H1 (cell line): ENCODE results near the gene JOSD1. TPM values are rescaled to one million over a fixed set of nuclear protein-coding genes. Genes with fewer than 3 reads are reported as not detected.

Source experiments
- CTCF ChIA-PET: fragments of 300-600 bp; sonication (Branson Sonifier 250); formaldehyde crosslinking; loops from one replicate; lab custom pipeline; 2021; ENCODE audit not compliant: partially characterized antibody; lab: Charles Lee
- POLR2A ChIA-PET: fragments of 300-600 bp; sonication (Branson Sonifier 250); formaldehyde crosslinking; loops from one replicate; lab custom pipeline; 2021; ENCODE audit warnings: inconsistent platforms; ENCODE audit not compliant: partially characterized antibody; lab: Charles Lee
- DNase-seq, 2 experiments: peaks; one replicate each; pipeline versions ENCODE4 v3.0.0 to v3.0.0-alpha.2; 2010 to 2022; ENCODE audit warnings: low spot score in 2 of 2, low read depth in 1 of 2, mixed read lengths in 1 of 2
- FAIRE-seq: peaks from 2 replicates; lab custom pipeline; 2011; peaks lifted over from hg19 to GRCh38; lab: Jason Lieb, UNC
- H2AFZ ChIP-seq: 2 replicates; pipeline ENCODE4 v1.8.1; 2012; ENCODE audit warnings: low read length, inconsistent platforms
- H2AK5ac ChIP-seq: 2 replicates; pipeline ENCODE4 v1.6.1; 2013; ENCODE audit warnings: low read depth, low read length
- H2BK120ac ChIP-seq: replicated peaks from 2 replicates; pipeline ENCODE3; 2013; ENCODE audit warnings: low read depth, low read length, inconsistent platforms
- H2BK12ac ChIP-seq: 2 replicates; pipeline ENCODE4 v1.6.1; 2013; ENCODE audit warnings: low read depth, low read length
- H2BK15ac ChIP-seq: 2 replicates; pipeline ENCODE4 v1.6.1; 2013; ENCODE audit warnings: low read length
- H2BK20ac ChIP-seq: 2 replicates; pipeline ENCODE4 v1.6.1; 2013; ENCODE audit warnings: low read length
- H2BK5ac ChIP-seq: 2 replicates; pipeline ENCODE4 v1.6.1; 2013; ENCODE audit warnings: low read depth, low read length
- H3K14ac ChIP-seq: 2 replicates; pipeline ENCODE4 v1.6.1; 2013; ENCODE audit warnings: inconsistent platforms; ENCODE audit not compliant: insufficient read length
- H3K18ac ChIP-seq: 2 replicates; pipeline ENCODE4 v1.6.1; 2013; ENCODE audit warnings: low read length; ENCODE audit errors: extremely low read depth
- H3K23ac ChIP-seq: 2 replicates; pipeline ENCODE4 v1.6.1; 2013; ENCODE audit warnings: inconsistent platforms; ENCODE audit not compliant: insufficient read length
- H3K23me2 ChIP-seq: 2 replicates; pipeline ENCODE4 v1.6.1; 2013; ENCODE audit warnings: low read depth, low read length
- H3K27ac ChIP-seq: 2 replicates; pipeline ENCODE4 v1.6.1; 2011; ENCODE audit warnings: low read depth, low read length, inconsistent platforms
- H3K27me3 ChIP-seq, 4 experiments: replicated peaks in 1 of 4; 1 replicate in 1 of 4; 2 replicates in 3 of 4; pipeline versions ENCODE4 v1.6.1 to v1.8.1; 2011 to 2013; ENCODE audit warnings: low read length in 3 of 4, mild to moderate bottlenecking in 3 of 4, inconsistent platforms in 2 of 4, mixed read lengths in 2 of 4, moderate library complexity in 1 of 4; ENCODE audit not compliant: control insufficient read depth in 3 of 4, insufficient read depth in 3 of 4; ENCODE audit errors: extremely low read depth in 1 of 4
- H3K36me3 ChIP-seq, 4 experiments: 2 replicates each; pipeline versions ENCODE4 v1.6.1 to v1.8.1; 2011 to 2013; ENCODE audit warnings: mild to moderate bottlenecking in 4 of 4, low read length in 3 of 4, moderate library complexity in 2 of 4, control low read depth in 1 of 4, inconsistent platforms in 1 of 4; ENCODE audit not compliant: insufficient read depth in 4 of 4, control insufficient read depth in 2 of 4
- H3K4ac ChIP-seq: replicated peaks from 2 replicates; pipeline ENCODE3; 2013; ENCODE audit warnings: low read length, low read depth, mixed read lengths, inconsistent platforms; ENCODE audit not compliant: insufficient read length
- H3K4me1 ChIP-seq, 4 experiments: replicated peaks in 1 of 4; 1 replicate in 1 of 4; 2 replicates in 3 of 4; pipeline versions ENCODE4 v1.6.1 to v1.8.1; 2011 to 2013; ENCODE audit warnings: low read length in 3 of 4, inconsistent platforms in 2 of 4, mixed read lengths in 1 of 4; ENCODE audit not compliant: insufficient read depth in 4 of 4, control insufficient read depth in 3 of 4
- H3K4me2 ChIP-seq, 2 experiments: 2 replicates each; pipeline versions ENCODE4 v1.6.1 to v1.8.1; 2011 to 2013; ENCODE audit warnings: low read depth in 2 of 2, low read length in 2 of 2, control low read depth in 1 of 2, inconsistent platforms in 1 of 2, mild to moderate bottlenecking in 1 of 2; ENCODE audit not compliant: insufficient read depth in 1 of 2
- H3K4me3 ChIP-seq, 4 experiments: fragments of 200-600, 300-600 bp in 1 of 4; sonication (generic), shearing (Covaris generic), sonication (Bioruptor Twin) in 1 of 4; 2 replicates each; pipeline versions ENCODE4 v1.5.1 to v1.8.1; 2011 to 2016; ENCODE audit warnings: low read length in 4 of 4, low read depth in 3 of 4, control low read depth in 2 of 4, inconsistent platforms in 2 of 4, mild to moderate bottlenecking in 2 of 4, mixed read lengths in 1 of 4, moderate library complexity in 1 of 4; ENCODE audit not compliant: insufficient read depth in 2 of 4; ENCODE audit errors: extremely low read depth in 1 of 4
- H3K56ac ChIP-seq: replicated peaks from 2 replicates; pipeline ENCODE3; 2013; ENCODE audit warnings: low read depth, mild to moderate bottlenecking, mixed read lengths, low read length, inconsistent platforms; ENCODE audit not compliant: insufficient read length
- H3K79me1 ChIP-seq: 2 replicates; pipeline ENCODE4 v1.6.1; 2013; ENCODE audit warnings: low read depth, low read length, control low read depth
- H3K79me2 ChIP-seq, 2 experiments: 2 replicates each; pipeline versions ENCODE4 v1.6.1 to v1.8.1; 2012 to 2013; ENCODE audit warnings: low read length in 2 of 2, mild to moderate bottlenecking in 2 of 2, inconsistent platforms in 1 of 2; ENCODE audit not compliant: insufficient read depth in 2 of 2, control insufficient read depth in 1 of 2
- H3K9ac ChIP-seq, 4 experiments: replicated peaks in 1 of 4; 1 replicate in 1 of 4; 2 replicates in 3 of 4; pipeline versions ENCODE4 v1.6.1 to v1.8.1; 2011 to 2013; ENCODE audit warnings: low read depth in 3 of 4, low read length in 3 of 4, control low read depth in 2 of 4, mild to moderate bottlenecking in 2 of 4, moderate library complexity in 2 of 4, inconsistent platforms in 1 of 4; ENCODE audit errors: extremely low read depth in 1 of 4
- H3K9me3 ChIP-seq, 2 experiments: 2 replicates each; pipeline versions ENCODE4 v1.6.1 to v1.8.1; 2012 to 2013; ENCODE audit warnings: mild to moderate bottlenecking in 2 of 2, moderate library complexity in 2 of 2, control low read depth in 1 of 2, inconsistent platforms in 1 of 2, low read depth in 1 of 2, low read length in 1 of 2, mixed read lengths in 1 of 2; ENCODE audit not compliant: insufficient read depth in 2 of 2
- H4K20me1 ChIP-seq, 2 experiments: replicated peaks in 1 of 2; 2 replicates each; pipeline versions ENCODE3 to v1.8.1; 2011 to 2013; ENCODE audit warnings: inconsistent platforms in 2 of 2, low read length in 2 of 2, mild to moderate bottlenecking in 1 of 2; ENCODE audit not compliant: insufficient read depth in 2 of 2, control insufficient read depth in 1 of 2
- H4K5ac ChIP-seq: 2 replicates; pipeline ENCODE4 v1.6.1; 2013; ENCODE audit warnings: low read length, low read depth, mixed read lengths, inconsistent platforms; ENCODE audit not compliant: insufficient read length
- H4K8ac ChIP-seq: 2 replicates; pipeline ENCODE4 v1.8.0; 2013; ENCODE audit warnings: mild to moderate bottlenecking, moderate library complexity, low read length, inconsistent platforms; ENCODE audit not compliant: insufficient read depth; ENCODE audit errors: extremely low read depth
- H4K91ac ChIP-seq: replicated peaks from 2 replicates; pipeline ENCODE3; 2013; ENCODE audit warnings: low read length, mixed read lengths, inconsistent platforms; ENCODE audit not compliant: insufficient read length
- BACH1 ChIP-seq: IDR thresholded peaks from 2 replicates; pipeline ENCODE4 v1.6.1; 2012; ENCODE audit warnings: low read length, improper control_type of control experiment
- CBX5 ChIP-seq: fragments of 300-800, 300-1000 bp; sonication (generic); IDR thresholded peaks from 2 replicates; pipeline ENCODE4 v1.7.1; 2016; ENCODE audit warnings: antibody characterized with exemption, low read length, low read depth
- CHD1 ChIP-seq: IDR thresholded peaks from 2 replicates; pipeline ENCODE4 v1.6.1; 2012; ENCODE audit warnings: low read depth, low read length, improper control_type of control experiment
- EP300 ChIP-seq, 2 experiments: IDR thresholded peaks; 1 replicate in 1 of 2; 2 replicates in 1 of 2; pipeline ENCODE4 v1.6.1; 2011 to 2012; ENCODE audit warnings: low read depth in 2 of 2, low read length in 2 of 2, mild to moderate bottlenecking in 2 of 2, borderline replicate concordance in 1 of 2, inconsistent platforms in 1 of 2, moderate library complexity in 1 of 2
- KDM4A ChIP-seq: IDR thresholded peaks from one replicate; pipeline ENCODE4 v1.7.1; 2012; ENCODE audit warnings: low read depth, mild to moderate bottlenecking, moderate library complexity, low read length, inconsistent platforms; ENCODE audit not compliant: severe bottlenecking
- KDM5A ChIP-seq: fragments of 200-600 bp; IDR thresholded peaks from 2 replicates; pipeline ENCODE4 v1.7.1; 2012; ENCODE audit warnings: mild to moderate bottlenecking, low read length, inconsistent platforms, mixed read lengths
- POLR2A ChIP-seq, 2 experiments: IDR thresholded peaks; 1 replicate in 1 of 2; 2 replicates in 1 of 2; pipeline ENCODE4 v1.6.1; 2011; ENCODE audit warnings: low read depth in 2 of 2, low read length in 2 of 2, mild to moderate bottlenecking in 2 of 2; ENCODE audit errors: control extremely low read depth in 1 of 2
- RFX5 ChIP-seq: IDR thresholded peaks from 2 replicates; pipeline ENCODE4 v1.6.1; 2011; ENCODE audit warnings: low read depth, low read length, improper control_type of control experiment, borderline replicate concordance
- TAF7 ChIP-seq: optimal IDR thresholded peaks from 2 replicates; pipeline ENCODE3; 2011; ENCODE audit warnings: low read depth, mild to moderate bottlenecking, inconsistent platforms, low read length, moderate library complexity, borderline replicate concordance
- TCF12 ChIP-seq: IDR thresholded peaks from 2 replicates; pipeline ENCODE4 v1.6.1; 2011; ENCODE audit warnings: low read depth, mild to moderate bottlenecking, low read length
- ZNF274 ChIP-seq: IDR thresholded peaks from 2 replicates; pipeline ENCODE4 v1.7.0; 2012; ENCODE audit warnings: low read length, borderline replicate concordance; ENCODE audit errors: extremely low read depth
- WGBS, 2 experiments: shearing (Covaris generic) in 1 of 2; methylation state at CpG; one replicate each; pipeline versions ENCODE4 v1.1.6 to v1.1.7; 2013 to 2015; ENCODE audit warnings: low lambda C conversion rate in 2 of 2, mixed read lengths in 2 of 2, inconsistent platforms in 1 of 2, low coverage in 1 of 2, missing lambda C conversion rate in 1 of 2; ENCODE audit not compliant: insufficient replicate concordance in 2 of 2, insufficient coverage in 1 of 2, insufficient read length in 1 of 2; ENCODE audit errors: extremely low coverage in 1 of 2, missing lambda C conversion rate in 1 of 2; 5-methylcytosine and 5-hydroxymethylcytosine counted together
- polyA plus RNA-seq, 7 experiments: library from polyadenylated mRNA; depleted of rRNA in 3 of 7; stranded (reverse) in 5 of 7; unstranded in 2 of 7; fragments of >200 nt in 5 of 7; fragments of 200-250 nt in 2 of 7; gene quantifications; 1 replicate in 5 of 7; 2 replicates in 1 of 7; 4 replicates in 1 of 7; pipeline versions ENCODE4 v1.2.1 to v1.2.3, GENCODE V29; 2011 to 2013; ENCODE audit warnings: missing spikeins in 2 of 7, mixed read lengths in 2 of 7
- total RNA-seq: library from RNA; stranded (reverse); fragmentation: NEBNext Ultra II Directional; extraction: Animal tissue kit (Norgen Biotek cat#: 25700); gene quantifications from 2 replicates; pipeline ENCODE4 v1.2.1, GENCODE V29; 2021

The JOSD1 gene
- total and polyA plus RNA-seq, 2 of the 8 experiments (the other 6 are each of a cell fraction or from before 2014, with no cell fraction given) = 18.4 to 20.2 TPM

GRCh38 chr22:38685761-38686160 is 15.0 kb downstream of the JOSD1 start:
- WGBS, 2 experiments = 100% methylated on average over 1 of the region's 1 CpG; no CpG with 5 or more reads in 1 of the 2 experiments
- Histone ChIP-seq H2AFZ (no peak overlapping the region), H3K9me3 (peaks cover 5 to 8% of the 10 kb centered on the region in 2 experiments; a peak in 3 of 4 replicates), H3K79me2 (peaks cover 7 to 12% of the 10 kb centered on the region in 2 experiments; a peak in 3 of 4 replicates), H2BK15ac (no peak overlapping the region), H2BK12ac (no peak overlapping the region), H2AK5ac (no peak overlapping the region), H3K79me1 (peaks cover 4% of the 10 kb centered on the region; the same call in 1 of the 2 replicates), H3K4me3 (no peak overlapping the region)
- POLR2A ChIA-PET = interaction anchor here (1.1 to 8.6 kb wide), 3 partner anchors 12 to 20 kb away, joined by 3 to 123 read pairs (median 68); partner anchors contain the start of genes GTPBP1 and JOSD1
- no peak for FAIRE-seq
- TF ChIP-seq TCF12 = no peak
- no peak for TF ChIP-seq TAF7
- no peak for TF ChIP-seq ZNF274
- TF ChIP-seq RFX5 = no peak
- no peak for TF ChIP-seq KDM5A
- no peak for TF ChIP-seq CBX5
- TF ChIP-seq KDM4A = no peak
- TF ChIP-seq CHD1 = no peak
- no peak for TF ChIP-seq POLR2A (IDR thresholded peaks at IDR 0.05; ENCODE audit: control extremely low read depth in 1 of 2, low read depth in 2 of 2, low read length in 2 of 2)
- TF ChIP-seq EP300 (IDR thresholded peaks at IDR 0.05; ENCODE audit: borderline replicate concordance in 1 of 2, low read depth in 2 of 2, low read length in 2 of 2) = no peak
- TF ChIP-seq BACH1 = no peak
- TF ChIP-seq, all 59 proteins: peak for 0
- Histone ChIP-seq H2BK120ac (no peak overlapping the region), H3K27ac (no peak overlapping the region), H3K56ac (no peak overlapping the region), H4K5ac (no peak overlapping the region), H4K20me1 (peaks cover 6 to 7% of the 10 kb centered on the region in 2 experiments), H4K91ac (no peak overlapping the region), H3K36me3 (peaks cover 15 to 49% (median 27%) of the 10 kb centered on the region in 4 experiments), H2BK5ac (no peak overlapping the region), H3K4me1 (peaks cover 0 to 3% (median 1%) of the 10 kb centered on the region in 4 experiments; a peak in 3 of 7 replicates), H3K4me2 (no peak overlapping the region), H3K23ac (no peak overlapping the region), H3K9ac (no peak overlapping the region), H4K8ac (peak overlapping the region; percentile 53; the same call in 1 of the 2 replicates), H3K18ac (no peak overlapping the region), H3K4ac (no peak overlapping the region), H3K14ac (no peak overlapping the region), H2BK20ac (no peak overlapping the region), H3K23me2 (peaks cover 6% of the 10 kb centered on the region), H3K27me3 (no peaks in the 10 kb centered on the region)
- CTCF ChIA-PET = no interaction called here
- DNase-seq = no peak
